ENCODE results near the gene RETREG1. TPM values are rescaled to one million over a fixed set of nuclear protein-coding genes. Genes with fewer than 3 reads are reported as not detected.

The RETREG1 gene
- total RNA-seq, 1 experiment from 2014 or later = 3.4 TPM

DNA sequence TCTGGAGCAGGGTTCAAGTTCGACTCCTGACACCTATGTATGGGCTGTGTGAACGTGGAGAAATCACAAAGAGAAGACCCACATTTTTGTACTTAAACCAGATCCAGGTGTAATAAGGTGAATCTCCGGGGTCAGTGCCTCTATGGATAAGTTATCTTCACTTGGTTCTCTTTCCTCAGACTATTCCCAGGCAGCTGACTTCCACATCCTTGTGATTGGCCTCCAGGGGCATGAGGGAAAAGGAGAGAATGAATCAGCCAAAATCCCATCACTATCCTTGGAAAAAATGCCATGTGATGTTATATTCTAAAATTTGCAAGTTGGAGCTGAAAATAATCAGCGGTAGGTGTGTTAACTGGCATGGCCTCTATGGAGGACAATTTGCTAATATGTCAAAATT is 188.4 kb downstream of the RETREG1 start:
- Histone ChIP-seq H3K79me2 (ENCODE audit: insufficient read depth, low read length) (no peaks in the 10 kb centered on the region), H4K5ac (ENCODE audit: insufficient read length, low read depth, low read length) (no peak overlapping the region), H3K4me1 (ENCODE audit: insufficient read depth, low read length) (peaks cover 14% of the 10 kb centered on the region; the same call in 1 of the 2 replicates), H3K4me2 (ENCODE audit: insufficient read depth, insufficient read length, low read length) (no peak overlapping the region), H2BK15ac (ENCODE audit: low read depth, low read length) (no peak overlapping the region), H3K23me2 (ENCODE audit: insufficient read length, low read depth, low read length, poor library complexity, severe bottlenecking) (no peaks in the 10 kb centered on the region), H4K91ac (ENCODE audit: insufficient read length, low read depth, low read length) (no peak overlapping the region), H3K9me3 (ENCODE audit: control insufficient read depth, low read depth, low read length) (no peaks in the 10 kb centered on the region), H3K79me1 (ENCODE audit: insufficient read depth, low read depth, low read length, poor library complexity, severe bottlenecking) (no peaks in the 10 kb centered on the region), H2BK12ac (ENCODE audit: insufficient read length, low read depth, low read length) (no peak overlapping the region), H3K27me3 (ENCODE audit: insufficient read depth, low read length) (no peaks in the 10 kb centered on the region), H3T11ph (ENCODE audit: low read length) (no peak overlapping the region), H2BK5ac (ENCODE audit: insufficient read length, low read length) (no peak overlapping the region), H2AFZ (ENCODE audit: low read length) (no peak overlapping the region), H3K56ac (ENCODE audit: insufficient read length, low read depth, low read length) (no peak overlapping the region), H3K14ac (ENCODE audit: insufficient read depth, low read length) (no peak overlapping the region), H3K23ac (ENCODE audit: insufficient read length, low read depth, low read length) (no peak overlapping the region), H4K20me1 (ENCODE audit: control insufficient read depth, insufficient read depth, insufficient read length) (no peaks in the 10 kb centered on the region), H2BK120ac (ENCODE audit: low read depth, low read length, poor library complexity, severe bottlenecking) (no peak overlapping the region), H3K9ac (ENCODE audit: extremely low read depth, insufficient read length, low read length) (no peak overlapping the region), H3K4ac (ENCODE audit: low read depth, low read length) (no peak overlapping the region), H4K8ac (replicated peaks; ENCODE audit: insufficient read length, low read depth, low read length) (no peak overlapping the region), H3K18ac (ENCODE audit: insufficient read length, low read depth, low read length) (no peak overlapping the region), H2AK5ac (ENCODE audit: insufficient read length, low read length) (no peak overlapping the region), H2BK20ac (ENCODE audit: low read depth, low read length, poor library complexity, severe bottlenecking) (peak overlapping the region; percentile 83), H3K27ac (ENCODE audit: insufficient read length, low read depth, low read length) (no peak overlapping the region)
- Mint-ChIP-seq H3K27me3 (ENCODE audit: low read depth) (peaks cover 4% of the 10 kb centered on the region; the same call in 1 of the 2 replicates), H3K4me1 (peaks cover 56 to 60% of the 10 kb centered on the region in 2 experiments), H3K36me3 (ENCODE audit: insufficient read depth in 1 of 3, low read depth in 3 of 3) (no peaks in the 10 kb centered on the region; a peak in 1 of 7 replicates), H3K4me3 (no peak overlapping the region), H3K27ac (no peak overlapping the region), H3K9me3 (no peaks in the 10 kb centered on the region)
- DNase-seq = no peak
- WGBS (ENCODE audit: extremely low coverage, insufficient read length, low lambda C conversion rate) = no CpG with 5 or more reads among the region's 4 CpGs
- TF ChIP-seq CTCF (conservative IDR thresholded peaks at IDR 0.05) = peak; percentile 50; the same call in 2 of the 3 replicates
